NCI-H510A treated with DMSO at 0.1 percent for 48 hours (cell line): ENCODE results near the gene MRGPRE.

ENCODE experiments used
- DNase-seq: peaks from one replicate; lab custom pipeline; 2025; lab: John Stamatoyannopoulos, UW

Gene MRGPRE

DNA sequence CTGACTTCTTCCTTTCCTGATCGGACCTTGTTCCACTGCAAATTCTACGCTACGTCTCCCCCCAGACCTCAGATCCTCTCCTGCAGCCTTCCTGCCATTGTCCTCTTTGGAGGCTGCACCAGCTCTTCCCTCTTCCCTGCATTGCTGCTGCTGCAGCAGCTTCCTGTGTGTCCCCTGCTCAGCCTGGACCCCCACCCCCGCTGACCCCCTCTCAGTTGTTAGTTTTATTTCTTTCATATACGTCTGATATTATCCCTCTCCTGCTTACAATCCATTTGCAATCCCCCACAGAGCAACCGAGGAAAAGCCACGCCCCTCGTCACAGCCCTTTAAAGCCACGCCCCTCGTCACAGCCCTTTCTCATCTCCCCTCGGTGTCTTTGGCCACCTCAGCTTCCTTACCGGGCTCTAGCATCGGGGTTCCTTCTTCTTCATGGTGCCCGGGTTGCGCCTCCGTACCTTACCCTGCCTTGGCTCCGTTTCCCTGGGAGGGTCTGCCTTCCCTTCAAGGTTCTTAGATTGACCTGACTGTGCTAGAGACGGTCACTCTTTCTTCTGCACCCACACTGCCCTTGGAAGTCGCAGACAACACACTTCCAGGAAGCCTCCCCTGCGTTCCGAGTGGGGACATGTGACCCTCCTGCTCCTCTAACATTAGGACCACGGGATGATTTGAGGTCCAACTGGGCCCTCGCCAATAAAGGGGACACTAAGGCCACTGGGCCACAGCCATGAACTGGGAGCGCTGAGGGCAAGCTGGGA is 18.4 kb downstream of the MRGPRE start:
- DNase-seq = no peak

DNA sequence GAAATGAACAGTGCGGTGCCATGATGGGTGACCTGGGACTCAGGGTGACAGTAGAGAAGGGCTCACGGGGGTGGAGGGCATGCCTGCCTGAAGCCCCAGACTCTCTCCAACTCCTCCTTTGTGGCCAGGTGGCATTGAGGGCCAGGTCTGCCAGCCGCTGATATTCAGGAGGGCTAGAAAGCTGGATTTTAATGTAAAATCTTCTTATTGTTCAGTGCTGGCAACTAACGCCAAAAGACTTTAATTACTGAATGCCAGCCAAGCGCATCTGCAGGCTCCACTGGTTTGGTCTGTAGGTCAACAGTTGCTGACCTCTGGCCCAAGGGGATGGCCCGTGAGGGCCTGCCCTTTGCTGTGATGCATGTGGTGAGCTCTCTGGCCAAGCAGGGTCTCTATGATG is 23.9 kb downstream of the MRGPRE start:
- no peak for DNase-seq

DNA sequence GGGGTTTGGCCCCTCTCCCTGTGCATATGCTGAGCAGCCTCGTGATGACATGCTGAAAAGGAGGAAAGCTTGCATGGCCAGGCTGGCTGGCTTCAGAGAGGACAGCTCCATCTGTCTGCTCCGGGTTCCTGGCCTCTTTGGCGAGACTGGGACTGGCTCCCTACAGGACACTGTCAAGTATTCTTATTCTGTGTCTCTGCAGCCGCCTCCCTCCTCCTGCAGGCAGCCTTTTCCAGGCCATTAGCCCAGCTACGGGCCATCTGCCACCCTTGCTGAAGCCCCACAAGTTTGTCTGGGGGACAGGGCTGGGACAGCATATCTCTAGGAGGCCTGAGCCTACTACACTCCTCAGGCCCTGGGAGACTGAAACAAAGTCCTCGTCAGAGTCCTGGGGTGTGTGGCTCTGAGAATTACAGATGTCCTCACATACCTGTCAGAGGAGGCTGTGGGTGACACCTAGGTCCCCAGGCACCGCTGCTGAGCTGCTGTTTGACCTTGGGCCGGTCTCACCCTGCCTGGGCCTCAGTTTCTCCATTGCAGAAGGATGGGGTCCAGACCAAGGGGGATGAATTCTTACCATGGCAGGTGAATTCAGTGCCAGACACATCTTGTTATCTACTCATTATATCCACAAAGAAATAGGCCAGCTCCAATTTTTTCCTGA is 24.6 kb downstream of the MRGPRE start:
- no peak for DNase-seq

DNA sequence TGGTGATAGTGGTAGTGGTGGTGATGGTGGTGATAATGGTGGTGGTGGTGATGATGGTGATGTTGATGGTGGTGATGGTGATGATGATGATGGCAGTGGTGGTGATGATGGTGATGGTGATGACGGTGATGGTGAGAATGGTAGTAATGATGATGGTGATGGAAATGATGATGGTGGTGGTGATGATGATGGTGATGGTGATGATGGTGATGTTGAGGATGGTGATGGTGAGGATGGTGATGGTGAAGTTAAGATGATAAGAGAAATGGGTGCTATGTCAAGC is 25.4 kb downstream of the MRGPRE start:
- no peak for DNase-seq

DNA sequence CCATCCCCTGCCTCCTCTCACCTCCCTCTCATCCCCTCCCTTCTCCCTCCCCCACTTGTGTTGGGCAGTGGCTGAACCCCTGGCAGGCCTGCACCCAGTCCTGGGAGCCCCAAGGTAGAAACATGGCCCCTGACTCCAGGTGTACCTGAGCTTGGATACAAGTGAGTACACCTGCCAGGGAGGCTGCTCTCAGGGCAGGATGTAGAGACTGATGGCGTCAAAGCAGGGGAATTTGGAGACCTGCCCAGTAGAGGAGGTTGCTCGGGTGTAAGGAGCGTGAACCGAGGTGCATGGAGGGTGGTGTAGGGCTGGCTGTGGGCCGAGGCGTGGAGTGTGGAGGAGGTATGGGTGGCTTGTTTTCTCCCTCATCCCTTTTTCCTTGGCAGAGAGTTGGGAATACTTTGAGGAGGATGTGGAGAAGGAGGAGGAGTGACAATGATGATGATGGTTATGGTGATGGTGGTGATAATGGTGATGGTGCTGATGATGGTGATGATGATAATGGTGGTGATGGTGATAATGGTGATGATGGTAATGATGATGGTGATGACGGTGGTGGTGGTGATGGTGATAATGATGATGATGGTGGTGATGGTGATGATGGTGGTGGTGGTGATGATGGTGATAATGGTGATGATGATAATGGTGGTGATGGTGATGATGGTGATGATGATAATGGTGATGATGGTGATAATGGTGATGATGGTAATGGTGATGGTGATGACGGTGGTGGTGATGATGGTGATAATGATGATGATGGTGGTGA is 25.9 kb downstream of the MRGPRE start:
- DNase-seq = no peak

DNA sequence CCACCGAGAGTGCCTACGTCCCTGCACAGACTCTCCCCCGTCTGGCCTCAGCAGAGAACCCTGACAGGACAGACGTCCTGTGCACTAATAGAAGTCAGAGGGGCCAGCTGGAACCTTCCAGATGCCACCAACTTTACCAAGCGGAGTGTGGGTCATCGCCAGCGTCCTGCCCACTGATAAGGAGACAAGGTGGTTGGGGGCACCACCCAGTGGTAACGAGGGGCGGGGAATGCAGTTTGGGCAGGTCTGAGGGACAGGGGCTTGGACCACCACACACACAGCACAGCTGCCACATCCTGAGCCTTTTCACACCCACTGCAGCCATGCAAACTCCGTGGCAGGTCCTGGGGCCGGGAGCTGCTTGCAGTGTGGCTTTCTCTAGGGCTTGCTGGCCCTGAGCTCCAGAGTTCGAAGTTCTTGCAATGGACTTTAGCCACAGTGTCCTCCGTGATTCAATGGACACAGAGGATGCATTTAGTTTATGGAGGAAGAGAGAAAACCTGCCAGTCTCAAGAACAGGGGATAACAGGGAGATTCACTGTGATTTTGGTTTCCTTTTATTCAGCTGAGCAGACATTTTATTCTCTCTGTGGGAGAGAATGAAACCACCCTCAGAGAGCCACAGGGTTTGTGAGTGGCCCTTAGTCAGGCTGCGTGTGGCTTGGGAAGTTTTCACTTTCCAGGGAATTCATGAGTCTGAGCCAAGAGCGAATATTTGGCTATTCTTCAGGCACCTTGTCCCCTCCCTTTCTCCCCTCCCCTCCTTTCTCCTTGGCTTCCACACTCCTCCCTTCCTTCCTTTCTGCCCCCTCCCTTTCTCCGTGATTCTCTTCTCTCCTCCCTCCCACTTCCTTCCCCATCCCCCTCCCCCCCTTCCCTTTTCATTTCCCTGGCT is 26.7 kb downstream of the MRGPRE start:
- no peak for DNase-seq

DNA sequence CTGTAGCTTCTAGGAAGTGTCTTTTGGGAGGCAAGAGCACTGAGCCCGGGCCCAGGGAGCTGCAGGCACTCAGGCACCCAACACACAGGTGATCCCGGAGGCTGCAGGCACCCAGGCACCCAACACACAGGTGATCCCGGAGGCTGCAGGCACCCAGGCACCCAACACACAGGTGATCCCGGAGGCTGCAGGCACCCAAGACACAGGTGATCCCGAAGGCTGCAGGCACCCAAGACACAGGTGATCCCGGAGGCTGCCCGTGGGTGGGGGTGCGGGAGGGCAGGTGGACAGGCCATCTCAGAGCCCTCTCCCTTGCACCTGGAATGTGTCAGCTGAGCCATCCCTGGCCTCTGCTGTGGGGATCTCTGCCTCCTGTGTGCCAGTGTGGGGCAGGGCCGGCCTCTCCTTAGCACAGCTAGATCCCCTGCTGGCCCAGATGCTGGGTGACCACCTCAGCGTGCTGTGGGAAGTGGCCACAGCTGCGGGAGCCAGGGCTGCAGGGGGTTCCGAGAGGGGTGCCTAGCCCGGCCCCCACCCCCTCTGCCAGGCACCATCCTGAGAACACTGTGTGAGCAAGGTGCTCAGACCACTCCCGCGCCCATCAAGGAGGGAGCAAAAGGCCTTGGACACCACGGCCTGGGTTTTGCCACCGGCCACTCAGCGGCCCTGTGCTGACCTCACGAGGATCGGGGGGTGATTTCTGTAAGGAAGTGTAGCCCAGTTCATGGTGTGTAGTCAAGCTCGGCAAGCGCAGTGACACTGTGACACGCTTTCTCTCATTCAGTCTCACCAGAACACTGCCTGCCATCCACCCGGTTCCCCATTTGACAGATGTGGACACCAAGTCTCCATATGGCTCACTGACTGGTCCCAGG is 27.8 kb downstream of the MRGPRE start:
- no peak for DNase-seq

DNA sequence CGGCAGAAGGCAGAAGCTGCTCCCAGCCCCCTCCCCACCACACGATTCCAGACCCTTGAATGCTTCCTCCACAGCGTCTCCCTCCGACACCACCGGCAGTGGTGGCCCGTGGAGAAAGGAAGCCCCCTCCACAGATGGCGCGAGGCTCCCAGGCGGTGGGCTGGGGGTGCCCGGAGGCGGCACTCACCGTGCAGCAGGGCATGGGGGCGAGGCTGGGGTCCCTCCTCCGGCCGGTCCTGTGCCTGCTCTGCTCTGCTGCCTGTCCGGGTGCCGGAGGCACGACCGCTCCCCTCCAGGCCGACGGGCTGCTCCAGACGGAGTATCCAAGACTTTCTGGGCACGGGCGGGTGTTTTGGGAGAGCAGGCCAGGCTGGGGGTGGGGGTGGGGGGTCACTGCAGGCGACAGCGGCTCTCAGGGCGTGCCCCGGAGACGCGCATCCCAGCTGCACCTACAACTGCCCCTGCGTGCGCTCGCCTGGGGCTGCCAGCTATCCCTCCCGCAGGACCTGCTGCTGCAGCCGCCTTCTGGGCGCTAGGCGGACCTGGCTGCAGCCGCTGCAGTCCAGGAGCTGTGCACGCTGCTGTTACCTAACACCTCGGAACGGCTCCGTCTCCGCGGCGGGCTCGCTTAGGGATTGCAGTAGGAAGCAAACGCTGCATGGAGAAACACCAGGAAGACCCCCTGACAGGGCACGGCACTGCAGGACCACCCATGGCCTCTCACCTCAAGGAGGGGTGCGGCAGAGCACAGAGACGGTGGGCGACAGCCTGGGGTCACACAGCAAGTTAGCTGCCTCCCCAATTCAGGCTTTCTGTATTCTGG is 28.8 kb downstream of the MRGPRE start:
- no peak for DNase-seq

DNA sequence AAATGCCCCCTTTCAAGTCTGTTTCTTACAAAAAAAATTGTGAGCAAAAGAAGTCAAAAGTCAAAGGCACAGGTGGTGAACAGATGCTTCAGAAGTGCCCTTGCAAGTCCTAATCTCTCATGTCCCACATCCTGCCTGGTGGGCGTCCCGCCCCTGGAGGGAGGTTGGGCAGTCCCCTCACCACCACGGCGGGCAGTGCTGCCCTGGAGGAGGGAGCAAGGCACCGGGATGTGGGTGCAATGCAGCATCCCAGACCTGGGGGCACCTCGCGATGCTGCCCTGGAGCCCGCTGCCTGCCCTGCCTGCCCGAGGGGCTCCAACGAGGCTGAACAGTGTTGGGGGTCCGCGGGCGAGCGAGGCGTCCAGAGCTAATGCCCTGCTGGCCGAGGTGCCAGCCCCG is 29.5 kb downstream of the MRGPRE start:
- no peak for DNase-seq

DNA sequence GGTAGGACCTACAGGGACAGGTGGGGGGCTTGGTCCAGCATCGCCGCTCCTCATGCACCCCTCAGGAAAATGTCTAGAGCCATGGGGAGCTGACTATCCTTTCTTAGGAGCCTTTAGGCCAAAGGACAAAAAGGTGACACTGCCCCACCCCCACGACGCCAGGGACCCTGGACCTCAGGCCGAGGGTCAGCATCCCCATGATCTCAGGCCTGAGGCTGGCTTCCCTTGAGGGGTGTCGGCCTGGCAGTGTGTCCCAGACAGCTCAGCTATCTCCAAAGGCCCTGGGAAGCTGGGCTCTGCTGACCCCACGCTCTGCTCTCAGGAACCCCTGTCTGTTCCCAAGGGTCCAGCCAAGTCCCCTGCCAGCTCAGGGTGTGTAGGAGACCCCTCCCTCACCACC is 29.9 kb downstream of the MRGPRE start:
- no peak for DNase-seq

DNA sequence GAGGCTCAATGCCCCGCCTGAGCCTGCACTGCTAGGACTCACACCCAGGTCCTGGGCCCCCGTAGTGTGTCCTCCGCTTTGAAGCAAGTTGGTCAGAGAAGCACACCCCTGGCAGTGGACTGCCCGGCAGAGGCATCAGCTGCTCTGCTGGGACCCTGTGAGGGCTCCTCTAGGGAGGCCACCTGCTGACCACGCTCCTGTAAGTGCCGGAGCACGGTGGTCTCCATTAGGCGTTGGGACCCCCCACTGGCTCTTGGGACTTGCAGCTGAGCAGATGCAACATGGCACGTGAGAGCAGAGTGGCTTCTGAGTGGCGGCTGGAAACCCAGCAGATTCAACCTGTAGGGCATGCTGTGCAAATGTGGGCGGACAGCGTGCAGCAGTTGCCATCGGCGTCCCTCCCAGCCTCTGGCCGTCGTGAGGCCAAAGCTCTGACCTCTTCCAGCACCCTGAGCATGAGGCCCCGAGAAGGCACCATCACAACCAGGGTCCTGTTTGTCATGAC is 30.5 kb downstream of the MRGPRE start:
- DNase-seq = no peak

DNA sequence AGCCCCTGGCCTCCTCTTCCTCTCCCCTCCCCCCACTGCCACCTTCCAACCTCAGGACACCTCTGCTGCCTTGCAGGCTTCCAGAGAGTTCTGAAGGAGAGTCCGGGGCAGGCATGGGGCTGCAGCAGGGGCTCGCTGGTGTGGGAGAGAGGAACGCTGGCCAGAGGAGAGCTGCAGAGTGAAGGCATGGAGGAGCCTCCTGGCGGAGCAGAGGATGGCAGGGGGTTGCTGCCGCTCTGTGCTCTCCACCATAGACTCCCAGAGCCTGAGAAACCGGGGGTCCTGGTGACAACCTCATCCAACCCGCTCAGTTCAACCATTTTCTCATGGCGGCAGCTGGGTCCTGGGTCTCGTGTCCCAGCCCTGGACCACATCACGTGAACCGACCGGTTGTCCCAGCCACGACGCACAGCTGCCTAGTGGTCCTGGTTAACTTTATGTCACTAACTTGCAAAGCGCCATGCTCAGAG is 31.1 kb downstream of the MRGPRE start:
- no peak for DNase-seq

DNA sequence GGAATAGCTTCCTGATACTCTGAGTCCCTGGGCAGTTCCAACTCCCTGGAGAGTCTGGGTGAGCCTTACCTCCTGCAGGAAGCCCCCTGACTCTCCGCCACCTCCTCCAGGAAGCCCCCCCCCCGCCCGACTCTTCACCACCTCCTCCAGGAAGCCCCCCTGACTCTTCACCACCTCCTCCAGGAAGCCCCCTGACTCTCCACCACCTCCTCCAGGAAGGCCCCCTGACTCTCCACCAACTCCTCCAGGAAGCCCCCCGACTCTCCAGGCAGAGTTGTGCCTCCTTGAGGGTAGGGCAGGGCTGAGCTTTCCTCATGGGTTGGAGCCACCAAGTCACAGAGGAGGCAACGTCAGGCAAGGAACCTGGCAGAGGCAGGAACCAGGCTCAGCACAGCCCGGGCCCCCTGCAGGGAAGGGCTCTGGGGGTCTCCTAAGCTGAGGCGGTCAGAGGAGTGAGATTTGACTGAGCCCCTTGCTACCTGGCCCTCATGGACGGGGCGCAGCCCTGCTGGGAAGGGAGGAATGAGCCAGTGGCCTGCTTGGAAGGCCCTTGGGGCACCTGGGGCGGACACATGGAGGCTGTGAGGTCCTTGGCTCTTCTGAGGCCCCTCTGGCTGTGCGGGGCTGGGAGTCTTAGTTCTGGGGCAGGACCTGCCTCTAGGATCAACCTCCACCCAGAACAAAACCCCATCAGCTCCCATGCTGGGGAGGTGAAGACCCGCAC is 31.7 kb downstream of the MRGPRE start:
- no peak for DNase-seq

DNA sequence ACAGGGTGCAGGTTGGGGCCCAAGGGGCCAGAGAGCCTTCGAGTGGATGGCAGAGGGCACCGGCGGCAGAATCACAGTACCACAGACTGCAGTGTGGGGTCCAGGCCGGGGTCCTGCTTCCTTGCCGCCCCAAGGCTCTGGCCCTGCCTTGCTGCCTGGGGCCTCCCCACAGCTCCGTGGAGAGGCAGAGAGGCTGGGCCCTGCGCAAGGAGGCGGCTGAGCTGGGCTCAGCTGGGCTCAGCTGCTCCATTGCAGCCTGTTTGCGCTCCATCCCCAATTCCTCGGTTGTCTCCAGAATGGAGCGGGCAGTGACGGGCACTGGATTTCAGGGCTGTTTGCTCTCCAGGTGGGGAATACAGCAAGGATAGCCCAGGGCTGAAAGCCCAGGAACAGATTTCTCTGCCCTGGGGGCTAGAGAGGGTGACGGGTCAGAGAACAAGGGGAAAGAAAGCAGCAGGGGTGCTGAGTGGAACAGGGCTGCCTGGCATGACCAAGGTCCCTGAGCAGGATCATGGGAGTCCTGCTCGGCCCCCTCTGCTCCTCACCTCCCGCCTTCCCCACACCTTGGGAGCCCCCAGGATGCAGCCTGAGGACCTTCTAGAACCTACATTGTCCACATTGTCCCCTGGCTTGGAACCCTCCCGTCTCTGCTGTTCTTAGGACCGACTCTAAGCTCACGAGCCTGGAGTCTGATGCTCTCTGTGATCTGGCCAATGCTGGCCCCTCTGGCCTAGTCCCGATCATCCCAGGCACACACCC is 32.5 kb downstream of the MRGPRE start:
- DNase-seq = no peak

DNA sequence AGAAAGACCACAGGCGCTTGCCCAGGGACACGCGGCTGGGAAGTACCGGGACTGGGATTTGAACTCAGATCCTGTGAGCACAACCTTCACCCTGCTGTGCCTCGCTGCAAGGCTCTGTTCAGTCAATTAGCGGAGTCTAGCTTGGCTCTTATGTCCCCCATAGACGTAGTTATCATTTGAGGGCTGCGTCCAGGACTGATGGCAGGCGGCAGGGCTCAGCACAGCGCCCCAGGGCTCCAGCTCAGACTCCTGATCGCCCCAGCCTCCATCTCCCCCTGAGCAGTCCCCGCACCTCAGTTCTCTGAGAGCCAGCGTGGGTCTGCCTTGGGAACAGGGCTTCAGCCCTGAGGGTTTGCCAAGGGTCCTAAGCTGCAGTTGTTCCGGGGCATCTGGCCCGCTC is 33.4 kb downstream of the MRGPRE start:
- DNase-seq = no peak

DNA sequence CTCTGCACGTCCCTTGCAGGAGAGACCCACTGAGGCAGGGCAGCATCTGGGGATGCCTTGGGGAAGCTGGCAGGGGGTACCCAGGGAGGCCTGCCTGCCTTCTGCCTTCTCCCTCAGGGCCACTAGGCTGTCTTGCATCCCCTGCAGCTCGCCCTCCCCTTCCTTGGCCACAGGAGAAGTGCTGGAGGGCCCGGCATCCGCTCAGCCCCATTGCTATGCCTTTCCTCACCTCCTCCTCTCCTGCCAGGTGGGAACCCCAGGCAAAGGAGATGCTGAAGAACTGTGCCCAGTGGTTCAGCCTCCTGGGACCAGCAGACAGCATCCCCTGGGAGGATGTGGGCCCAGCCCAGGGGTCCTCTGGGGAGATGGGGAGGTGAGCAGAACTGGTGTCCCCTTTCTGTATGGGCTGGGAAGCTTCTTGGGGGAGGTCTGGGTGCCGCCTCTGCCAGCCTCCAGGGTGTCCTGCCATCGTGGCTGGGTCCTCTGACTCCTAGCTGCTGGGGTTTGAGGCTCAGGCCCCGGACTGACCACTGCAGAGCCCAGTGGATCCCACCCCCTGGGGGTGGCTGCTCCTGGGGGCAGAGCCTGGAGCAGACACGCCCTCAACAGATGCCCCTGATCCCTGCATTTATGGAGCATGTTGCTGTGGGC is 34.2 kb downstream of the MRGPRE start:
- DNase-seq = no peak

DNA sequence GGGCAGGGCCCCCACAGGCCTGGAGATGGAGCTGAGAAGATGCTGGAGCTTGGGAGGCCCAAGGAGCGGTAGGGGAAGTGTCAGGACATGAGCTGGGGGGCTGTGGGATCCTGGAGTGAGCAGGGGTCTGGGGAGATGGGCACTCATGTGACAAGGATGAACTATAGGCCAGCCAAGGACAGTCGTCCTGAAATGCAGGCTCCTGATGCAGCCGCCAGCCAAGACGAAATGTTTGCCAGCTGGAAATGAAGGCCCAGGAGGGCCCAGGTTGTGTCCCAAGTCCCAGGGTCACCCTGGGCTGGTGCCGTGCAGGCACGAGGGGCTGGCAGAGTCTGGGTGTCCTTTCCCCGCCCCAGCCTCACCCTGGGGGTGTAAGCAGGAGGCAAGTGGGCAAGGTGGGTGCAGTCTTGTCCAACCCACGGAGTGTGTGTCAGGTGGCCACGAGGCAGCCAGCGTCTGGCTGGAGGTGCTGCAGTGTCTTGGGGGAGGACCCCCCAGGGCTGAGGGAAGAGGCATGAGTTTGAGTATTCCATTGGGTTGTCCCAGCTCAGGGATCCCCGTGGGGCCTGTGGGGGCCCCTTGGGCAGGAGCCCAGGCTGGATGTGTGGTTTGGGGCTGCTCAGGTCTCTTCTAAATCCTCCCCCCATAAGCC is 35.0 kb downstream of the MRGPRE start:
- DNase-seq = no peak
